A673 (cell line): ENCODE data around the gene MAP3K3. TPM values are rescaled to one million over a fixed set of nuclear protein-coding genes. Genes with fewer than 3 reads are reported as not detected.

Source experiments
- BruUV-seq: library from RNA; stranded (reverse); fragments of 400-500 nt; replicated peaks from 2 replicates; lab custom pipeline; 2021; lab: Mats Ljungman, UMichigan
- CTCF ChIA-PET: fragments of 300-600 bp; sonication (Branson Sonifier 250); formaldehyde crosslinking; loops from one replicate; lab custom pipeline; 2022; ENCODE audit warnings: antibody characterized with exemption; lab: Charles Lee
- POLR2A ChIA-PET: fragments of 300-600 bp; sonication (Branson Sonifier 250); formaldehyde crosslinking; loops from one replicate; lab custom pipeline; 2022; ENCODE audit warnings: antibody characterized with exemption; ENCODE audit not compliant: low non-redundant PET; lab: Charles Lee
- DNase-seq: peaks from one replicate; pipeline ENCODE4 v3.0.0-alpha.2; 2015; ENCODE audit warnings: low spot score
- H3K27ac ChIP-seq: fragments of 200-600 bp; sonication (generic); 2 replicates; pipeline ENCODE4 v1.5.1; 2016; ENCODE audit warnings: mixed run types, low read depth, mild to moderate bottlenecking, mixed read lengths, antibody characterized with exemption, low read length; ENCODE audit not compliant: poor library complexity, severe bottlenecking
- H3K27me3 ChIP-seq: fragments of 200-600 bp; sonication (generic); replicated peaks from 2 replicates; pipeline ENCODE4 v1.6.1; 2017; ENCODE audit warnings: mixed run types, low read depth, mild to moderate bottlenecking, mixed read lengths, antibody characterized with exemption, low read length; ENCODE audit not compliant: insufficient read depth, poor library complexity
- H3K36me3 ChIP-seq: fragments of 200-600 bp; sonication (generic); 2 replicates; pipeline ENCODE4 v1.6.1; 2016; ENCODE audit warnings: mixed run types, mild to moderate bottlenecking, mixed read lengths, antibody characterized with exemption, low read length; ENCODE audit not compliant: insufficient read depth, poor library complexity, severe bottlenecking
- H3K4me1 ChIP-seq: fragments of 200-600 bp; sonication (generic); 2 replicates; pipeline ENCODE4 v1.6.1; 2017; ENCODE audit warnings: mixed run types, mild to moderate bottlenecking, mixed read lengths, antibody characterized with exemption, low read length; ENCODE audit not compliant: insufficient read depth, poor library complexity, severe bottlenecking
- H3K4me3 ChIP-seq: fragments of 200-600 bp; sonication (generic); 2 replicates; pipeline ENCODE4 v1.5.1; 2016; ENCODE audit warnings: low read depth, mixed run types, mild to moderate bottlenecking, mixed read lengths, low read length; ENCODE audit not compliant: poor library complexity, severe bottlenecking
- H3K9me3 ChIP-seq: fragments of 200-600 bp; sonication (generic); 2 replicates; pipeline ENCODE4 v1.6.1; 2016; ENCODE audit warnings: mixed run types, low read depth, mild to moderate bottlenecking, mixed read lengths, antibody characterized with exemption, low read length; ENCODE audit not compliant: poor library complexity, severe bottlenecking
- CTCF ChIP-seq: fragments of 300-800, 200-600 bp; sonication (generic); conservative IDR thresholded peaks from 2 replicates; pipeline ENCODE4 v1.5.1; 2017; ENCODE audit warnings: low read depth, mild to moderate bottlenecking, antibody characterized with exemption, low read length, moderate library complexity, mixed read lengths
- EZH2 ChIP-seq: fragments of 200-600 bp; sonication (generic); IDR thresholded peaks from 2 replicates; pipeline ENCODE4 v1.6.1; 2017; ENCODE audit warnings: borderline replicate concordance, low read depth, mild to moderate bottlenecking, mixed read lengths, antibody characterized with exemption, low read length; ENCODE audit not compliant: poor library complexity, severe bottlenecking
- intact Hi-C: fragments of 100-400 bp; cut with micrococcal nuclease; formaldehyde crosslinking; loops from one replicate; pipeline ENCODE4 v1.10.0; 2022; ENCODE audit not compliant: unreplicated experiment
- total RNA-seq: library from RNA; stranded (reverse); gene quantifications from 2 replicates; pipeline ENCODE4 v1.2.3, GENCODE V29; 2021

MAP3K3 gene
- total RNA-seq, 1 experiment from 2014 or later = 25.9 TPM

GRCh38 chr17:63623786-63624530 is 1.7 kb downstream of the MAP3K3 start:
- intact Hi-C loops = loop anchor here (5.0 kb wide), 2 partner anchors 53 to 73 kb away; no protein-coding TSS in a partner anchor
- DNase-seq = no peak
- Histone ChIP-seq H3K27ac (no peak overlapping the region), H3K4me1 (peaks cover 17% of the 10 kb centered on the region), H3K4me3 (peak overlapping the region; percentile 75), H3K27me3 (no peaks in the 10 kb centered on the region), H3K9me3 (no peaks in the 10 kb centered on the region), H3K36me3 (no peaks in the 10 kb centered on the region)
- no peak for TF ChIP-seq CTCF
- TF ChIP-seq EZH2 = no peak
- ChIA-PET POLR2A (no interaction called here), CTCF (interaction anchor here (1.2 kb wide), 1 partner anchor 199 kb away, joined by 3 read pairs; no protein-coding TSS in a partner anchor)
- BruUV-seq = no TSS peak

- ChIA-PET CTCF (no interaction called here), POLR2A (no interaction called here)
- Histone ChIP-seq H3K27ac (no peak overlapping the region), H3K36me3 (no peaks in the 10 kb centered on the region), H3K4me3 (no peak overlapping the region), H3K27me3 (no peaks in the 10 kb centered on the region), H3K9me3 (no peaks in the 10 kb centered on the region), H3K4me1 (peaks cover 17% of the 10 kb centered on the region)
- TF ChIP-seq EZH2 = no peak
- no peak for TF ChIP-seq CTCF
- BruUV-seq = no TSS peak
- no peak for DNase-seq
- intact Hi-C loops = loop anchor here (5.0 kb wide), 2 partner anchors 53 to 73 kb away; no protein-coding TSS in a partner anchor
These were observed 2.3 kb downstream of the MAP3K3 start for GRCh38 chr17:63624531-63624880.

DNA sequence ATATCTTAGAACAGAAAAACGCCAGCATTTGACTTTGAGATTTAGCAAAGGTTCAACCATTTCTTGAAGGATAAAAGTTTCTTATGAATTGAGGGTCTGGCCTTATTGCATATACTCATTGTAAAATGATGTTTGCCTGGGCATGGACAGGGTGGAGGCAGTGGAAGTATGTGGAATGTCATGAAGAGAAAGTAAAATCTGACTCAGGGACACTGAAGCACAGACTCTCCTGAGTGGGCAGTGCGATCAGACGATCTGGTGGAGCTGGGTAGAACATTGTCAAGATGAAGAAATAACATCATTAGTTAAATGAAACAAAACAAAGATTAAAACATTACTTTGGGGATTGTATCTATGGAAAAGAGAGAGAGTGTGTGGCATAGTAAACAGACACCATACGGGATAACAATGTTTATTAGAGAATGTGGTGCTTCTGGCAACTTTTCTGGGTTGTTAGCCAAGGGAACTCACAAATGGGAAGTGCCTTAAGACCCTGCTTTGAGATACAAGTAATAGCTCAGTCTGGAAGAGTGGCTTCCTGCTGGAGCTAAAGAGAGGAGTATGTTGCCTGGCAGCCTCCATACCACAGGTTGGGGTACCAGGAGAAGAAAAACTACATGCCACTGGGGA is 4.4 kb downstream of the MAP3K3 start:
- POLR2A ChIA-PET = no interaction called here
- Histone ChIP-seq H3K4me1 (peaks cover 17% of the 10 kb centered on the region), H3K9me3 (no peaks in the 10 kb centered on the region), H3K36me3 (no peaks in the 10 kb centered on the region), H3K27me3 (no peaks in the 10 kb centered on the region), H3K27ac (no peak overlapping the region), H3K4me3 (no peak overlapping the region)
- CTCF ChIA-PET = no interaction called here
- intact Hi-C loops = no loop called here
- no peak for DNase-seq
- TF ChIP-seq EZH2 = no peak
- TF ChIP-seq CTCF = no peak
- no TSS peak for BruUV-seq
